Stimulated activated naive CD8-positive, alpha-beta T cell treated with anti-CD3 and anti-CD28 coated beads, Interleukin-15, Interleukin-2, amounts not matched to agents 100 ng/mL and 50 ng/mL, for 24 hours (primary cell): ENCODE data around the gene CENPC.
"Not testable (repeated sequence)": the region's sequence is repeated elsewhere in the genome, so short reads cannot be mapped to it uniquely, and the experiment has no call there.

Source experiments
- H3K27ac Mint-ChIP-seq: one replicate; pipeline ENCODE4 v1.8.0; 2021; ENCODE audit warnings: mild to moderate bottlenecking, mixed read lengths
- H3K27me3 Mint-ChIP-seq: one replicate; pipeline ENCODE4 v1.8.0; 2021; ENCODE audit warnings: mixed read lengths
- H3K36me3 Mint-ChIP-seq: one replicate; pipeline ENCODE4 v1.8.0; 2021; ENCODE audit warnings: low read depth, mixed read lengths
- H3K4me1 Mint-ChIP-seq: one replicate; pipeline ENCODE4 v1.8.0; 2021; ENCODE audit warnings: low read depth, mixed read lengths
- H3K4me3 Mint-ChIP-seq: one replicate; pipeline ENCODE4 v1.8.0; 2021; ENCODE audit warnings: mild to moderate bottlenecking, mixed read lengths
- H3K9me3 Mint-ChIP-seq: one replicate; pipeline ENCODE4 v1.8.0; 2021; ENCODE audit warnings: mixed read lengths

Gene CENPC

GRCh38 chr4:67468830-67469229 is 76.5 kb downstream of the CENPC start:
- Mint-ChIP-seq H3K27me3 (no peaks in the 10 kb centered on the region), H3K4me1 (no peaks in the 10 kb centered on the region), H3K9me3 (no peaks in the 10 kb centered on the region), H3K4me3 (no peak overlapping the region), H3K27ac (no peak overlapping the region), H3K36me3 (peaks cover 62% of the 10 kb centered on the region)

- Mint-ChIP-seq H3K4me3 (no peak overlapping the region), H3K9me3 (no peaks in the 10 kb centered on the region), H3K36me3 (peaks cover 52% of the 10 kb centered on the region), H3K27ac (no peak overlapping the region), H3K27me3 (no peaks in the 10 kb centered on the region), H3K4me1 (no peaks in the 10 kb centered on the region)
Measured at GRCh38 chr4:67466751-67467150, 78.6 kb downstream of the CENPC start.

GRCh38 chr4:67465763-67466052 is 79.6 kb downstream of the CENPC start:
- no peaks in the 10 kb centered on the region for H3K27me3 Mint-ChIP-seq
- no peaks in the 10 kb centered on the region for H3K4me1 Mint-ChIP-seq
- no peak overlapping the region for H3K4me3 Mint-ChIP-seq
- H3K9me3 Mint-ChIP-seq: no peaks in the 10 kb centered on the region
- H3K36me3 Mint-ChIP-seq: peaks cover 45% of the 10 kb centered on the region
- no peak overlapping the region for H3K27ac Mint-ChIP-seq

DNA sequence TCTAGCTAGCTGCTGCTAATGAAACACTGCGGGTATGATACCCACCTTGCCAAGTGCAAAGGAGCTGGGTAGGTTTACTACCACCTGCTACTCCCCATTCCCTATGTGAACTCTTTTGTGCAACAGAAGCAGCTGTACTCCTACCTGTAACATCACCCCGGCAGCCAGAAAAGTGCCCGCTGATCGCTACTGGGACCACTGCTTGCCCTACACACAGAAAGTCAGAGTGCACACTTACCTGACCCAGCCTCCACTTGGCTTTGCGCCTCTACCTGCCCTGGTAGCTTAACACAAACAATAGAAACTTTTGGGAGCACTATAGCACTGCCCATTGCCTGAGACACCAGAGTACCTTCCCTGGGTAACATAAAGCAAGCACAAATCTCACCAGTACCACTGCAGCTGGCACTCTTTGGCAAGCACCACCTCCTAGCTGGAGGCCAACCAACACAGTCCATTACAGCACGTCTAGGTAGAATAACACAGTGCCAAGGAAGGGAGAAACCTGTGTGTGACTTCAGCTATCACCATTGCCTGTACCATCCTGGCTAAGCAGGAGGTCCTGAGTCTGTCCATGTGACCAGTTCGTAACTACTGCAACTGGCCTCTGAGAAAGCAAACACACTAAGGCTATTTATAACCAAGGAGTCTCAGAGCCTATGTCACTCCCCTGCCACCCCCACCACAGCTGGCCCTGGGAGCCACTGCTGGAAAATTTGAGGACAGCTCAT is 80.1 kb downstream of the CENPC start:
- H3K27ac Mint-ChIP-seq: no peak overlapping the region
- no peaks in the 10 kb centered on the region for H3K27me3 Mint-ChIP-seq
- peaks cover 44% of the 10 kb centered on the region for H3K36me3 Mint-ChIP-seq
- H3K9me3 Mint-ChIP-seq: no peaks in the 10 kb centered on the region
- H3K4me1 Mint-ChIP-seq: no peaks in the 10 kb centered on the region
- no peak overlapping the region for H3K4me3 Mint-ChIP-seq

DNA sequence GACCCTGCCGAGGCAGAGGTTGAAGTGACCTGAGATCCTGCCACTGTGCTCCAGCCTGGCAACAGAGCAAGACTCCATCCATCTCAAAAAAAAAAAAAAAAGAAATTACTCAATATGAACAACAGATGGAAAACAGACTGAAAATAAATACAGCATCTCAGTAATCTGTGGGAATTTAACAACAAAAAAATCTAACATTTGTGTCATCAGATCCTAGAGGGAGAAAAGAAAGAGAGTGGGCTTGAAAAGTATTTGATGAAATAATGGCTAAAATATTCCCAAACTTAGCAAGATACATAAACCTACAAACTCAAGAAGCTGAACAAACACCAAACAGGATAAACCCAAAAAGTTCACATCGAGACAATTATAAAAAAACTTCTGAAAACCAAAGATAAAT is 84.7 kb downstream of the CENPC start:
- Mint-ChIP-seq H3K36me3 (peaks cover 45% of the 10 kb centered on the region), H3K27me3 (no peaks in the 10 kb centered on the region), H3K9me3 (no peaks in the 10 kb centered on the region), H3K27ac (no peak overlapping the region), H3K4me3 (no peak overlapping the region), H3K4me1 (no peaks in the 10 kb centered on the region)

DNA sequence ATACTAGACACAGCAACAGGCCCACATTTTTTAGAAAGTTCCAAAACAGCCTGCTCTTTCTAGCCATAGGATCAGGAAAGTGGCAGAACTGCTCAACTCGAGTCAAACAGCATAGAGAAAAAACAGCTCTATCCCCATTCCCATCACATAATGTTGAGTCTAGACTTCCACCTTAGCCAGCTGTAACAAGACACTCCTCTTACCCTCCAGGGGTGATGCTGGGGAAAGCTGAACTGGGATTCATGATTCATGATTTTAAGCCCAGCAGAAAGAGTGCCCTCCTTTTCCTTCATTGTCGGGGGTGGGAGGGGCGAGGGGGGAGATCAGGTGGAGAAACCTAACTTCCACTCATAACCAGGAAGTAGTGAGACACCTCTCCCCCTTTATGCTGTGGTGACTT is 86.1 kb downstream of the CENPC start:
- H3K27me3 Mint-ChIP-seq: no peaks in the 10 kb centered on the region
- H3K36me3 Mint-ChIP-seq: peaks cover 52% of the 10 kb centered on the region
- H3K27ac Mint-ChIP-seq: no peak overlapping the region
- no peaks in the 10 kb centered on the region for H3K9me3 Mint-ChIP-seq
- no peaks in the 10 kb centered on the region for H3K4me1 Mint-ChIP-seq
- no peak overlapping the region for H3K4me3 Mint-ChIP-seq

DNA sequence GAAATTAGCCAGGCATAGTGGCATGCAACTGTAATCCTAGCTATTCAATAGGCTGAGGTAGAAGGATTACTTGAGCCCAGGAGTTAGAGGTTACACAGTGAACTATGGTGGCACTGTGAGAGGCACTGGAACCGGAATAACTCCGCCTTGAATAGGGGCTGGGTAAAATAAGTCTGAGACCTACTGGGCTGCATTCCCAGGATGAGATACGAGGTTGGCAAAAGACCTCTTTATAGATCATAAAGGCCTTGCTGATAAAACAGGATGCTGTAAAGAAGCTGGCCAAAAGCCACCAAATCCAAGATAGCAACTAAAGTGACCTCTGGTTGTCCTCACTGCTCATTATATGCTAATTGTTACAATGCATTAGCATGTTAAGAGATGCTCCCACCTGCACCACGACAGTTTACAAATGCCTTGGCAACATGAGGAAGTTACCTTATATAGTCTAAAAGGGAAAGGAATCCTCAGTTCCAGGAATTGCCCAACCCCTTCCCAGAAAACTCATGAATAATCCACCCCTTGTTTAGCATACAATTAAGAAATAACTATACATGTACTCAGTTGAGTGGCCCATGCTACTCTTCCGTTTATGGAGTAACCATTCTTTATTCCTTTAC is 88.6 kb downstream of the CENPC start:
- Mint-ChIP-seq H3K9me3 (peaks cover 7% of the 10 kb centered on the region), H3K27me3 (no peaks in the 10 kb centered on the region), H3K36me3 (peaks cover 73% of the 10 kb centered on the region), H3K4me3 (no peak overlapping the region), H3K27ac (no peak overlapping the region), H3K4me1 (no peaks in the 10 kb centered on the region)

- not testable (repeated sequence) for H3K4me1 Mint-ChIP-seq, H3K27me3 Mint-ChIP-seq, H3K4me3 Mint-ChIP-seq, H3K9me3 Mint-ChIP-seq, H3K27ac Mint-ChIP-seq
- H3K36me3 Mint-ChIP-seq: peaks cover 83% of the 10 kb centered on the region
Measured at GRCh38 chr4:67452846-67453205, 92.5 kb downstream of the CENPC start.

GRCh38 chr4:67452100-67452845 is 93.0 kb downstream of the CENPC start:
- Mint-ChIP-seq H3K36me3 (peaks cover 83% of the 10 kb centered on the region), H3K9me3 (peaks cover 7% of the 10 kb centered on the region), H3K4me1 (no peaks in the 10 kb centered on the region), H3K27ac (no peak overlapping the region), H3K27me3 (no peaks in the 10 kb centered on the region), H3K4me3 (no peak overlapping the region)

GRCh38 chr4:67451464-67451863 is 93.8 kb downstream of the CENPC start:
- Mint-ChIP-seq H3K27me3 (no peaks in the 10 kb centered on the region), H3K27ac (no peak overlapping the region), H3K4me3 (no peak overlapping the region), H3K36me3 (peaks cover 82% of the 10 kb centered on the region), H3K9me3 (peaks cover 7% of the 10 kb centered on the region), H3K4me1 (no peaks in the 10 kb centered on the region)

DNA sequence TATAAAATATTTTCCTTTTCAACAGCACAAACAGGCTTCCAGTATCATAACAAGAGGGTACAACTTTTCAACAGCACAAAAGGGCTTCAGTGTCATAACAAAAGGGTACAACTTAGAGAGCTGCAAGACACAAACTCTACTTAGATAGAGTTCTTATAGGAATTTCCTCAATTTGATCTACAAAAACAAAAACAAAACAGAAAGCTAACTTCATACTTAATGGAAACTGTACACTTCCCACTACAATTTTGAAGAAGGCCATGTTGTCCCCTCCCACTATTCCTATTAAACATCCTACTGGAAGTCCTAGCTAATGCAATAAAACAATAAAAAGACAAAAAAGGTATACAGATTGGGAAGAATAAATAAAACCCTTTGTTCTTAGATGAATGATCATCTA is 96.7 kb downstream of the CENPC start:
- Mint-ChIP-seq H3K36me3 (peaks cover 72% of the 10 kb centered on the region), H3K4me3 (no peak overlapping the region), H3K27me3 (no peaks in the 10 kb centered on the region), H3K9me3 (peaks cover 7% of the 10 kb centered on the region), H3K4me1 (no peaks in the 10 kb centered on the region), H3K27ac (no peak overlapping the region)

GRCh38 chr4:67447873-67448272 is 97.4 kb downstream of the CENPC start:
- Mint-ChIP-seq H3K27ac (no peak overlapping the region), H3K36me3 (peaks cover 65% of the 10 kb centered on the region), H3K27me3 (no peaks in the 10 kb centered on the region), H3K4me3 (no peak overlapping the region), H3K4me1 (no peaks in the 10 kb centered on the region), H3K9me3 (peaks cover 3% of the 10 kb centered on the region)

DNA sequence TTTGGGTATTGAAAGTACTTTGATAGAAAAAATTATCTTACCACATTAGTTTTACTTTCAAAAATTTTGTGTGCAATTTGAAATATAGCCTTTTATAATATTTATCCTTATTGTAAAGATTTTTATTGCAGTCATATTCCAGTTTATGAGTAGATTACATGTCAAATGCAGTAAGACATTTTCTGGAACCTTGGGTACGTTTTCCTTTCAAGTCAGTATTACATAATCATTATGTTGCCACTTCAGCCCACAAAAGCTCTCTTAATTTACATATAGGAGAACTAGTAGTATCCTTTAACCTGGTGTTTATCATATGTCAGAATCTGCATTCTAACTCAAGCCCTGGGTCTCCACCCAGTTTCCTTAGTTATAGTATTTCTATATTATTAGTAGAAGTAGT is 98.5 kb downstream of the CENPC start:
- H3K27ac Mint-ChIP-seq: no peak overlapping the region
- no peak overlapping the region for H3K4me3 Mint-ChIP-seq
- peaks cover 6% of the 10 kb centered on the region for H3K9me3 Mint-ChIP-seq
- peaks cover 65% of the 10 kb centered on the region for H3K36me3 Mint-ChIP-seq
- H3K27me3 Mint-ChIP-seq: no peaks in the 10 kb centered on the region
- no peaks in the 10 kb centered on the region for H3K4me1 Mint-ChIP-seq

DNA sequence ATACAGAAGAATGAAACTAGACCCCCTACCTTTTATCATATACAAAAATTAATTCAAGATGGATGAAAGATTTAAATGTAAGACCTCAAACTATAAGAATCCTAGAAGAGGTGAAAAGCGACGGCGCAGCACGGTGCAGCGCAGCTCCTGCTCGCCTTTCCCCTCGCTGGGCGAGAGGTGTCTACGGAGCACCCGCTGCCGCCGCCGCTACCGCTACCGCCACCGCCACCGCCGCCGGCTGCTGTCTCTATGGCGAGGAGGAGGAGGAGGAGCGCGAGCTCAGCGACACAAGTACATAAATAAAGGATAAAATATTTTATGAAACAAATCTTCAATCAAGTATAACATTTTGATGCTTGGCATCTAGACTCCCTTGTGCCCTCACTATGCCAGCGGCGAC is 99.4 kb downstream of the CENPC start:
- peaks cover 71% of the 10 kb centered on the region for H3K36me3 Mint-ChIP-seq
- H3K27me3 Mint-ChIP-seq, H3K4me3 Mint-ChIP-seq, H3K4me1 Mint-ChIP-seq, H3K27ac Mint-ChIP-seq, H3K9me3 Mint-ChIP-seq: not testable (repeated sequence)

DNA sequence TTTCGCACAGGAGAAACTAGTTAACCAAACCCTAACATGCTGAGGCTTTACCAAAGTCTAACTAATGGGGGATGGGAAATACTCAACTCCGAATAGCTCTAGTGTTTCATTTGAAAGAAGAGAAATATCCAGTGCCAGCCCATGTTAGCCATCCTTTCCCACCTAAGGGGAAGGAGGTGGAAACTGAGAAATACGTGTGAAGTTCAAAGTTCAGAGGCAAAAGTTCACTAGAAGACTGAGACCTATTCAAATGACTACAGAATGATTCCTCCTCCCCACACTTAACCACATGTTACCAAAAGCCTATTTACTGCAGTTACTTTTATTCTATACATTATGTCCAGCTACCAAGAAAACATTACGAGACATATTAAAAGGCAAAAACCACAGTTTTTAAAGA is 106.3 kb downstream of the CENPC start:
- Mint-ChIP-seq H3K27me3 (no peaks in the 10 kb centered on the region), H3K27ac (no peak overlapping the region)

More for the DNA sequence above, 106.3 kb downstream of the CENPC start:
- Mint-ChIP-seq H3K4me3 (no peak overlapping the region), H3K4me1 (peaks cover 3% of the 10 kb centered on the region), H3K9me3 (peaks cover 11% of the 10 kb centered on the region), H3K36me3 (peaks cover 68% of the 10 kb centered on the region)
